HepG2 (cell line): Measurements from ENCODE around the gene LYSMD3. TPM values are rescaled to one million over a fixed set of nuclear protein-coding genes. Genes with fewer than 3 reads are reported as not detected.

Experiments used
- EHMT2 ChIP-seq: fragments of 200-600 bp; sonication (generic); IDR thresholded peaks from 2 replicates; pipeline ENCODE4 v1.7.0; 2017; ENCODE audit warnings: antibody characterized with exemption, low read depth, low read length, borderline replicate concordance
- FOSL1 ChIP-seq: sonication (generic); formaldehyde crosslinking; IDR thresholded peaks from 2 replicates; pipeline ENCODE4 v1.9.0; 2021; ENCODE audit warnings: missing genetic modification reagents, borderline replicate concordance
- HNRNPUL1 ChIP-seq: fragments of 200-400 bp; formaldehyde crosslinking; IDR thresholded peaks from 2 replicates; pipeline ENCODE4 v1.6.1; 2017; ENCODE audit warnings: low read depth, mild to moderate bottlenecking, low read length, moderate library complexity
- LCORL ChIP-seq, 2 experiments: fragments of 450-650 bp in 1 of 2; sonication (generic) in 1 of 2; formaldehyde crosslinking in 1 of 2; IDR thresholded peaks; 2 replicates each; pipeline versions ENCODE4 v1.5.0 to v1.6.1; 2017 to 2020; ENCODE audit warnings: antibody characterized with exemption in 1 of 2, missing genetic modification reagents in 1 of 2
- MAZ ChIP-seq, 2 experiments: sonication (generic) in 1 of 2; formaldehyde crosslinking in 1 of 2; IDR thresholded peaks; 2 replicates each; pipeline versions ENCODE4 v1.5.0 to v1.6.1; 2012 to 2020; ENCODE audit warnings: low read depth in 2 of 2, mild to moderate bottlenecking in 2 of 2, borderline replicate concordance in 1 of 2, improper control_type of control experiment in 1 of 2, low read length in 1 of 2, missing genetic modification reagents in 1 of 2, moderate library complexity in 1 of 2
- MIER2 ChIP-seq: IDR thresholded peaks from 2 replicates; pipeline ENCODE4 v1.6.1; 2016; ENCODE audit warnings: missing biosample characterization, missing genetic modification reagents
- NR1H2 ChIP-seq: sonication (generic); formaldehyde crosslinking; IDR thresholded peaks from 2 replicates; pipeline ENCODE4 v1.8.1; 2022; ENCODE audit warnings: low read depth, missing genetic modification reagents, borderline replicate concordance
- PLRG1 ChIP-seq: fragments of 450-650 bp; conservative IDR thresholded peaks from 2 replicates; pipeline ENCODE4 v1.6.1; 2016
- PTBP1 ChIP-seq: fragments of 200-400 bp; formaldehyde crosslinking; IDR thresholded peaks from 2 replicates; pipeline ENCODE4 v1.6.1; 2018; ENCODE audit warnings: low read length, low read depth; ENCODE audit not compliant: poor library complexity, severe bottlenecking
- RCOR2 ChIP-seq: IDR thresholded peaks from 2 replicates; pipeline ENCODE4 v1.6.1; 2016; ENCODE audit warnings: missing biosample characterization, missing genetic modification reagents
- RELA ChIP-seq: sonication (generic); formaldehyde crosslinking; IDR thresholded peaks from 2 replicates; pipeline ENCODE4 v1.4.0; 2020; ENCODE audit warnings: missing genetic modification reagents
- ZBTB4 ChIP-seq: sonication (generic); formaldehyde crosslinking; IDR thresholded peaks from 2 replicates; pipeline ENCODE4 v1.4.0; 2020; ENCODE audit warnings: missing genetic modification reagents, mild to moderate bottlenecking, borderline replicate concordance
- ZNF138 ChIP-seq: sonication (generic); formaldehyde crosslinking; IDR thresholded peaks from 2 replicates; pipeline ENCODE4 v1.5.0; 2020; ENCODE audit warnings: mild to moderate bottlenecking, low read depth, missing genetic modification reagents
- ZNF225 ChIP-seq: sonication (generic); formaldehyde crosslinking; IDR thresholded peaks from 2 replicates; pipeline ENCODE4 v1.4.0; 2020; ENCODE audit warnings: mild to moderate bottlenecking, missing genetic modification reagents
- ZNF570 ChIP-seq: sonication (generic); formaldehyde crosslinking; IDR thresholded peaks from 2 replicates; pipeline ENCODE4 v1.4.0; 2020; ENCODE audit warnings: mild to moderate bottlenecking, missing genetic modification reagents, borderline replicate concordance
- ZNF766 ChIP-seq: sonication (generic); formaldehyde crosslinking; IDR thresholded peaks from 2 replicates; pipeline ENCODE4 v1.5.0; 2020; ENCODE audit warnings: missing genetic modification reagents, borderline replicate concordance
- ZSCAN29 ChIP-seq: sonication (generic); formaldehyde crosslinking; conservative IDR thresholded peaks from 2 replicates; pipeline ENCODE4 v1.4.0; 2020; ENCODE audit warnings: mild to moderate bottlenecking, missing genetic modification reagents
- polyA plus RNA-seq, 8 experiments: library from polyadenylated mRNA; depleted of rRNA in 3 of 8; stranded (reverse) in 7 of 8; unstranded in 1 of 8; fragments of >200 nt; fragmentation: Illumina TruSeq in 4 of 8; extraction: Trizol in 4 of 8; gene quantifications; 2 replicates each; pipeline versions ENCODE4 v1.2.1 to v1.2.3, GENCODE V29; 2011 to 2016; ENCODE audit warnings: low read depth in 4 of 8, missing spikeins in 1 of 8, mixed read lengths in 1 of 8; ENCODE audit not compliant: insufficient read depth in 1 of 8
- total RNA-seq, 5 experiments: library from RNA; depleted of rRNA; stranded (reverse); fragments of >200 nt; fragmentation: Illumina TruSeq; extraction: Trizol; gene quantifications; 2 replicates each; pipeline ENCODE4 v1.2.3, GENCODE V29; 2016; ENCODE audit warnings: low read depth in 1 of 5
- TF ChIP-seq, protein P1 (sequence below), 2 experiments: sonication (generic) in 1 of 2; formaldehyde crosslinking in 1 of 2; IDR thresholded peaks; 2 replicates each; pipeline versions ENCODE4 v1.5.1 to v1.6.1; 2011 to 2020; ENCODE audit warnings: borderline replicate concordance in 1 of 2, low read depth in 1 of 2, low read length in 1 of 2, mild to moderate bottlenecking in 1 of 2, missing genetic modification reagents in 1 of 2, moderate library complexity in 1 of 2
- TF ChIP-seq, protein P2 (sequence below): fragments of 450-650 bp; IDR thresholded peaks from 2 replicates; pipeline ENCODE4 v1.6.1; 2017; ENCODE audit warnings: mild to moderate bottlenecking

The LYSMD3 gene
- total and polyA plus RNA-seq, 2 of the 13 experiments (the other 11 are each of a cell fraction or from before 2014, with no cell fraction given), result 9.1 to 13.8 TPM

DNA sequence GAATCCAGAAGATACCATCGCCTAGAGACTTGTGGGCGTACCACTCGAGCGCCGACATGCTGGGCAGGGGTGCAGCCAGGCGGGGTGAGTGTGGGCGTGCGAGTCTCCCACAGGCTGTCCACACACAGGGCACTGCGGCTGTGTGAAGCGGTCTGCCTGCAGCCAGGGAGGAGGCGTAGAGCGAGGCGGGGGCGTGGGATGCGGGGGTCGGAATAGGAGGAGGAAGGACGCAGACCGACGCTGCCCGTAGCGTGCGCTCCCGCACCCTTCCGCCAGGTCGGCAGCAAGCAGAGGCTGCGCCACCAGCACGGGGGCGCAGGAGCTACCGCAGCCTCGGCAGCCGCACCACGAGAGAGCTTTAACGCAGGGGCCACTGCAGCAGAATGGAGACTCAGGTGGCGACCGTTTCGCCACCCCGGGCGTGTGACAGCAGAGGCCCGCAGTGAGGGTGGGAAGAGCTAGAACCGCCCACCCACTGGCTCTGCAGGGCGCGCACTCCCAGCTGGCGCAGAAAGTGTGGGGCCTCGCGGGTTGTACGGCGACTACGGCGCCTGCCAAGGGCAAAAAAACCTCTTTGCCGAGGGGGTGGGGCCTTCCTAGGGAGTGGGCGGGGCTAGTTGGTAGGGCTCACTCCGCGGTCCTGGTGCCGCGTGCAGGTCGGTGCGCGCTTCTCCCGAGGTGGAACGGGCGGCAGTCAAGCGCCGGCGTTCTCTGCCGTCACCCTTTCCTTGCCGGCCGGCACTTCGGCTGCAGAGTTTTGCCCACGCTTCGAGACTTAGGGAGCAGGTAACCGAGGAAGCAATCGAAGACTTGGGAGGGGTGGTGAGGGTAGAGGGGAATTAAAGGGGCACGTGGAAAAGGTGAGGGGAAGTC lies 54.9 kb downstream of the LYSMD3 start, which contains the start of the genes MBLAC2 and POLR3G (continued):
- TF ChIP-seq, protein P1, sequence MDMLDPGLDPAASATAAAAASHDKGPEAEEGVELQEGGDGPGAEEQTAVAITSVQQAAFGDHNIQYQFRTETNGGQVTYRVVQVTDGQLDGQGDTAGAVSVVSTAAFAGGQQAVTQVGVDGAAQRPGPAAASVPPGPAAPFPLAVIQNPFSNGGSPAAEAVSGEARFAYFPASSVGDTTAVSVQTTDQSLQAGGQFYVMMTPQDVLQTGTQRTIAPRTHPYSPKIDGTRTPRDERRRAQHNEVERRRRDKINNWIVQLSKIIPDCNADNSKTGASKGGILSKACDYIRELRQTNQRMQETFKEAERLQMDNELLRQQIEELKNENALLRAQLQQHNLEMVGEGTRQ (IDR thresholded peaks at IDR 0.05; ENCODE audit: low read depth, low read length), result no peak
- TF ChIP-seq, protein P1 (CRISPR knock-in tag; IDR thresholded peaks at IDR 0.05; ENCODE audit: borderline replicate concordance), result 0 out of 2 replicates have a peak, but pooled peaks have one; percentile 13
- peak; percentile 38; the same call in 1 of the 2 replicates for TF ChIP-seq NR1H2 (CRISPR knock-in tag)
- no peak for TF ChIP-seq FOSL1 (CRISPR knock-in tag)
- TF ChIP-seq PTBP1, result peak; percentile 95
- no peak for TF ChIP-seq PLRG1
- TF ChIP-seq ZBTB4 (CRISPR knock-in tag), result no peak
- TF ChIP-seq HNRNPUL1, result 0 out of 2 replicates have a peak, but pooled peaks have one; percentile 28
- 0 out of 2 replicates have a peak, but pooled peaks have one; percentile 34 for TF ChIP-seq RELA (CRISPR knock-in tag)
- TF ChIP-seq ZNF225, result no peak
- TF ChIP-seq MIER2 (CRISPR knock-in tag), result no peak
- TF ChIP-seq ZNF138 (CRISPR knock-in tag), result peak; percentile 92
- TF ChIP-seq RCOR2 (CRISPR knock-in tag), result no peak; the same call in 1 of the 2 replicates
- no peak; the same call in 1 of the 2 replicates for TF ChIP-seq ZSCAN29 (CRISPR knock-in tag)
- TF ChIP-seq MAZ (IDR thresholded peaks at IDR 0.05; ENCODE audit: borderline replicate concordance, low read depth, low read length), result peak; percentile 52; the same call in 1 of the 2 replicates
- peak; percentile 86 for TF ChIP-seq MAZ (CRISPR knock-in tag; IDR thresholded peaks at IDR 0.05; ENCODE audit: low read depth)
- TF ChIP-seq ZNF766 (CRISPR knock-in tag), result 0 out of 2 replicates have a peak, but pooled peaks have one; percentile 18
- TF ChIP-seq EHMT2, result no peak
- no peak for TF ChIP-seq LCORL (IDR thresholded peaks at IDR 0.05)
- no peak; the same call in 1 of the 2 replicates for TF ChIP-seq LCORL (CRISPR knock-in tag; IDR thresholded peaks at IDR 0.05)
- TF ChIP-seq ZNF570 (CRISPR knock-in tag), result no peak
- TF ChIP-seq, protein P2, sequence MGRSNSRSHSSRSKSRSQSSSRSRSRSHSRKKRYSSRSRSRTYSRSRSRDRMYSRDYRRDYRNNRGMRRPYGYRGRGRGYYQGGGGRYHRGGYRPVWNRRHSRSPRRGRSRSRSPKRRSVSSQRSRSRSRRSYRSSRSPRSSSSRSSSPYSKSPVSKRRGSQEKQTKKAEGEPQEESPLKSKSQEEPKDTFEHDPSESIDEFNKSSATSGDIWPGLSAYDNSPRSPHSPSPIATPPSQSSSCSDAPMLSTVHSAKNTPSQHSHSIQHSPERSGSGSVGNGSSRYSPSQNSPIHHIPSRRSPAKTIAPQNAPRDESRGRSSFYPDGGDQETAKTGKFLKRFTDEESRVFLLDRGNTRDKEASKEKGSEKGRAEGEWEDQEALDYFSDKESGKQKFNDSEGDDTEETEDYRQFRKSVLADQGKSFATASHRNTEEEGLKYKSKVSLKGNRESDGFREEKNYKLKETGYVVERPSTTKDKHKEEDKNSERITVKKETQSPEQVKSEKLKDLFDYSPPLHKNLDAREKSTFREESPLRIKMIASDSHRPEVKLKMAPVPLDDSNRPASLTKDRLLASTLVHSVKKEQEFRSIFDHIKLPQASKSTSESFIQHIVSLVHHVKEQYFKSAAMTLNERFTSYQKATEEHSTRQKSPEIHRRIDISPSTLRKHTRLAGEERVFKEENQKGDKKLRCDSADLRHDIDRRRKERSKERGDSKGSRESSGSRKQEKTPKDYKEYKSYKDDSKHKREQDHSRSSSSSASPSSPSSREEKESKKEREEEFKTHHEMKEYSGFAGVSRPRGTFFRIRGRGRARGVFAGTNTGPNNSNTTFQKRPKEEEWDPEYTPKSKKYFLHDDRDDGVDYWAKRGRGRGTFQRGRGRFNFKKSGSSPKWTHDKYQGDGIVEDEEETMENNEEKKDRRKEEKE, result no peak
